HuH-7.5 (cell line): Measurements from ENCODE around the gene SLC38A4.

Experiments used
- DNase-seq: peaks from one replicate; pipeline ENCODE4 v3.0.0; 2011; ENCODE audit warnings: low spot score

The SLC38A4 gene

DNA sequence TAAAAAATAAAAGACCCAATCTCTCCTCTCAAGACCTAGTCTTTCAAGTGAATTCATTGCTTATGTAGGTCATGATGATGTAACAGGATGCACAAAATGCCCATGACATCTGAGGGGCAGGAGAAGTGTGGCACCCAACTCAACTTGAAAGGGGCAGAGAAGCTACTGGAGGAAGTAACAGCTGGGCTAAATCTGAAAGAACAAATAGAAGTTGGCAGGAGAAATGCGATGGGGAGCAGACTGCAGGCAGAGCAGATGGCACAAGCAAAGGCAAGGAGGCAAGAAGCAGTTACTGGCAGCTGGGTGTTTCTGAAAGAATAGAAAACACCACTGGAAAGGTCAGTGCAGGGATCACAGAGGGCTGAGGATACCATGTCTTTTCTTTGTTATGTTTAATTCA lies 14.6 kb downstream of the SLC38A4 start:
- DNase-seq, result no peak

- DNase-seq, result no peak
These were observed 16.7 kb downstream of the SLC38A4 start for GRCh38 chr12:46808955-46809697.

DNA sequence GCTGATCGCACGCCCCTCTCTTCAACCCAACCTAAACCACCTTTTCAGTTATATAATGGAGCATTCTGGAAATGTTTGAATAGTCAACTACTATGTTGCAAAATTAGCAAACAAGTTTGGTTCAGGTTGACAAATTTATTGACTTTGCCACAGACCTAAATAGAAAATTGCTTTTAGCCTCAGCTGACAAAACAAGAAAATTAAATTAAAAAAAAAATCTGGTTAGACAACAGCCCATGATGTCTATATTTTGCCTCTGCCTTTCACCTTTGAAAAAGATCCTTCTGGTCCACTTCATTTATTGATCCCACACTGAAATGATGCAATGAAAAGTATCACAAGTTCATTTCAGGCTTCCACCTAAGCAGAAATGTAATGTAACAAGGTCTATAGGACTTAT lies 17.5 kb downstream of the SLC38A4 start:
- DNase-seq, result no peak

GRCh38 chr12:46804054-46804453 lies 21.7 kb downstream of the SLC38A4 start:
- DNase-seq, result no peak

- no peak for DNase-seq
These were observed 22.3 kb downstream of the SLC38A4 start for GRCh38 chr12:46803517-46803916.

DNA sequence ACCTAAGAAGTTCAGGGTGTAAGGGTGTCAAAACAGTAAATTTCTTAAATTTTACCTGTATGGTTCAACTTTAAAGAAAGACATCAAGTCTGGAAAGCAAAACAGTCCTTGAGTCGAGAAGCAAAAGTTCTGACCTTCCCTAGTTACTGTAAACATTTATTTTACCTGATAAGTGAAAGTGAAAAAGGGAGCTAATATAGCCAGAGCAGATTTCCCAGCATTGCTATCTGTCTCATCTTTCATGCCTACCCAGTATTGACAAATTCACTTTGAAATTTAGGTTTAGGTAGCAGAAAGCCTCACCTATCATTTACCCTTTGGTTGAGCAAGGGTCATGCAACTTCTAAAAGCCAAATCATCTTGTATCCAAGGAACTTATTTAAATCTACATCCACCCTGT lies 24.5 kb downstream of the SLC38A4 start:
- DNase-seq, result no peak

DNA sequence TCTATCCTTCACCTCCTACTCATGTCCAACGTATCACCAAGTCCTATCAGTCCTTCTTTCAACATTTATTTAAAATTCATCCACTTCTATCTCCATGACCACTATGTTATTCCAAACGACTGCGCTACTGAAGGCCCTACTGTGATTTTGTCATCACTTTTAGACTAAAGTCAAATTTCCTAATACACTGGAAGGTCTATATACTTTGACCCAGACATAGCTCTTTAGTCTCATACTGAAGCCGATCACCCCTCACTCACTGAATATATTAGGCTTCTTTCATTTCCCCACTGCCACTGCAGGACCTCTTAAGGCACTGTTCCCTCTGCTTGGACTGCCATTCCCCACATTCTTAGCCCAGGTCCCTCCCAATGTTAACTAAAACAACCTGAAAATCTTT lies 25.6 kb downstream of the SLC38A4 start:
- DNase-seq, result no peak

- DNase-seq, result no peak
These were observed 27.1 kb downstream of the SLC38A4 start for GRCh38 chr12:46798648-46799047.

- no peak for DNase-seq
These were observed 27.7 kb downstream of the SLC38A4 start for GRCh38 chr12:46798056-46798455.

GRCh38 chr12:46795988-46796387 lies 29.8 kb downstream of the SLC38A4 start:
- no peak for DNase-seq

GRCh38 chr12:46794593-46795190 lies 31.1 kb downstream of the SLC38A4 start:
- DNase-seq, result no peak

DNA sequence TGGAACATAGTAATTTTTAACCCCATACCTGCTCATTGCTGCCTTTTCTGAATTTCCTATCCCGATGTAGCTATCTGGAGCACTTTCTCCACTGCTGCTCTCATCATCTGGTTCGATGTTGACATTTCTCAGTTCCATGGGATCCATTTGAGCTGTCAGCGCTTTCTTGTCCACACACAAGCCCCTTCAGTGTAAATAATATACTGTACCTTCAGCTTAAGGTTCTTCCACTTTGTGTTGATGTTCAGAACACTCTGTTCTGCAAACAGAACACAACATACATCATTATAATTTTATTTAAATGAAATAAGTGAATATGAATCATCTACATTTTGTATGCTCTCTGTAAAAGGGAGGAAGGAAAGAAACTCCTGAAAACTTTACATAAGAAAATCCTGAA lies 32.9 kb downstream of the SLC38A4 start:
- no peak for DNase-seq

GRCh38 chr12:46790066-46790465 lies 35.7 kb downstream of the SLC38A4 start:
- no peak for DNase-seq

GRCh38 chr12:46788072-46788887 lies 37.5 kb downstream of the SLC38A4 start:
- no peak for DNase-seq

GRCh38 chr12:46787496-46788055 lies 38.2 kb downstream of the SLC38A4 start:
- DNase-seq, result no peak

- no peak for DNase-seq
These were observed 39.0 kb downstream of the SLC38A4 start for GRCh38 chr12:46786774-46787173.

DNA sequence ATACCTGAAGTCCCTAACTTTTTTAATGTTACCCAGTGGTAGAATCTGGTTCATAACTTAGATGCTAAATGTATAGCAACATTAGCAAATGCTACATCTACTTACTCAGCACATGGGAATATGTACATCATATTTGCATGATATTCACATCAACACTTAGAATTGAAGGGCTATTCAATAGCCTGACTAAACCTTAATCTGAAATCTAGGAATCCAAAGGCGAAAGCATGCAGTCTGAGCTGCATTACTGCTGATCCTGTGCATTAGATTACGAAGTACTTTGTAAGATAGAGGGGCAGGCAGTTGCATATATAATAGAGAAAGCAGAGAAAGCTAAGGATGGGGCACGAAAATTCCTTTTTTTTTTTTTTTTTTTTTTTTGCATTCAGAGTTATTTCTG lies 40.4 kb downstream of the SLC38A4 start:
- DNase-seq, result no peak

GRCh38 chr12:46783871-46784270 lies 41.9 kb downstream of the SLC38A4 start:
- no peak for DNase-seq

DNA sequence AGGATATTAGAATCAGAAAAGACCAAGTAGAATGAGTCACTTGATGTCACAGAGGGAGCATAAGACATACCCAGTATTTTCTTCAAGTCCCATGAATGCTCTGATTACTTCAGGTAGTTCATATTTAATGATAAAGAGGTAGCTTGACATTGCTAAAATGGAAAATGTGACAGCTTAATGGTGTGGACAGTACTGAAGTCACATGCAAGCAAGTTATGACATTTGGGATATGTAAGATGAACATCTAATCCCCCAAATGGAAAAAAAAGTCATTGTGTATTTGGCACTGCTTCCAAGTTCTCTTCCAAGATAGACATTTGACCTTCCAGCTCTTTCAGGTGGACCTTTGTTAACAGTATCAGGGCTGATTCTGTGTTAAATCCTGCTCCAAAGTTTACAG lies 45.9 kb downstream of the SLC38A4 start:
- no peak for DNase-seq

DNA sequence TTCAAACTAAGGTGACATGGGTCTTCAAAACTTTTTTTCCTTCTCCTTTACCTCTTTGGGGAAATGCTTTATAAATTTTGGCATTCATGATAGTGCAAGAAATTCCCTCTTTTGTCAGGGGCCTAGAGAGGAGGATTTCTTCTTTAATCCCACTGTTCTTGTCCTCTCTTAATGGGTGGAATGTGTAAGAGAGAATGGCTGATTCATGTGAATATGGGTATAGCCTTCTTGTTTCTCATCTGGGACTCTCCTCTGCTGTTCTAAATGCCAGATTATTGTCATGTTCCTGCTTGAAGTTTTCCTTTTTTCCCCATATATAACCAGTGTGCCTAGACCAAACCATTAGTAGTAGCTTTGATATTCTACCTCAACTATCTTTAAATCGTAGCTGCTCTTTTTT lies 46.7 kb downstream of the SLC38A4 start:
- no peak for DNase-seq

- DNase-seq, result no peak
These were observed 47.4 kb downstream of the SLC38A4 start for GRCh38 chr12:46778415-46778814.

DNA sequence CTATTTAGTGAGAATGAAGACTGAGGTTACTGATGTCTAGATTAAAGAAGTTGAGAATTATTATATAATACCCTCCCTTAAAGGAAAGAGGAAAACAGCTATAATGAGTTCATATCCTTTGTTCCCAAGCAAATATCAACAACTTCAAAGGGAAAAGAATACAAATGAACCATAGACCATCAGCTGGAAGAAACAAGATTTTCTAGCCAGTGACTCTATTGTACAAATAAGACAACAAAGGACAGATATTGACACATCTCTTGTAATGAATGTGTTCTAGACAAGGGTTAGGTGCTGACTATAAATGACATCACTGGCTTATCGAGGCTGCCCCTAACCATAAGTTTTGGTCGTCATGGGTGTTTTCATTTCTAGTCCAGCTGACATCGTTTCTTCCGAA lies 48.2 kb downstream of the SLC38A4 start:
- DNase-seq, result no peak

- DNase-seq, result no peak
These were observed 50.0 kb downstream of the SLC38A4 start for GRCh38 chr12:46775796-46776195.
